ENCODE measurements around the gene DENND5A. TPM values are rescaled to one million over a fixed set of nuclear protein-coding genes. Genes with fewer than 3 reads are reported as not detected.
A peak's percentile ranks its signal among the peaks of the same experiment; 100 is the strongest.

DENND5A gene
- total and polyA plus RNA-seq, 10 of the 15 experiments (the other 5 are each of a cell fraction or from before 2014, with no cell fraction given), result 15.6 to 157 (median 85.1) TPM

DNA sequence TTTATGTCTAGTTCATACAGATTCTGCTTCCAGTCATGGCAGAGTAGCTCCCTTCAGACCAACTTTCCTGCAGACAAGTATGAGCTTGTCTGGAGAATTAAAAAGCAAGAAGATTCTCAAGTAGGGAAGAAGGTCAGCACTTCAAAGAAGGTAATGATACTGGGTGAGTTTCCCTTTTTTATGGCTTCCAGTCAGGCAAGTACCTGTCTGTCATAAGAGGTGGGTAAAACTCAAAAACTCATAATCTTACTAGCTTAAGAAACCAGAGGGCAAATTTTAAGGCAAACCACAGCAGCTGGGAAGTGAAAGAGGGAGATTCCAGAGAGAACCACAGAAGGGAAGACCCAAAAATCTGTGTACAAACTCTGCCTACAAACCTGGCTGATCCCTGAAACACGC is 54.2 kb downstream of the DENND5A start (continued):
- TF ChIP-seq BMI1 (IDR thresholded peaks at IDR 0.05; ENCODE audit: borderline replicate concordance), result peak; percentile 57; the same call in 1 of the 2 replicates
- no peak for TF ChIP-seq ZNF384 (IDR thresholded peaks at IDR 0.05; ENCODE audit: borderline replicate concordance, low read depth, low read length)
- TF ChIP-seq NR2F1 (conservative IDR thresholded peaks at IDR 0.05), result peak; percentile 88
- TF ChIP-seq MEF2B (IDR thresholded peaks at IDR 0.05; ENCODE audit: partially characterized antibody, poor library complexity, severe bottlenecking), result no peak
- no peak for TF ChIP-seq SREBF1 (IDR thresholded peaks at IDR 0.05; ENCODE audit: low read length)
- TF ChIP-seq HCFC1 (IDR thresholded peaks at IDR 0.05; ENCODE audit: low read length), result no peak
- peak; percentile 97 for TF ChIP-seq CBFB (IDR thresholded peaks at IDR 0.05; ENCODE audit: low read depth)
- TF ChIP-seq, protein P1, sequence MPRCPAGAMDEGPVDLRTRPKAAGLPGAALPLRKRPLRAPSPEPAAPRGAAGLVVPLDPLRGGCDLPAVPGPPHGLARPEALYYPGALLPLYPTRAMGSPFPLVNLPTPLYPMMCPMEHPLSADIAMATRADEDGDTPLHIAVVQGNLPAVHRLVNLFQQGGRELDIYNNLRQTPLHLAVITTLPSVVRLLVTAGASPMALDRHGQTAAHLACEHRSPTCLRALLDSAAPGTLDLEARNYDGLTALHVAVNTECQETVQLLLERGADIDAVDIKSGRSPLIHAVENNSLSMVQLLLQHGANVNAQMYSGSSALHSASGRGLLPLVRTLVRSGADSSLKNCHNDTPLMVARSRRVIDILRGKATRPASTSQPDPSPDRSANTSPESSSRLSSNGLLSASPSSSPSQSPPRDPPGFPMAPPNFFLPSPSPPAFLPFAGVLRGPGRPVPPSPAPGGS (IDR thresholded peaks at IDR 0.05; ENCODE audit: borderline replicate concordance, insufficient read depth, low read depth, low read length, poor library complexity, severe bottlenecking), result peak; percentile 84
- TF ChIP-seq, protein P2, sequence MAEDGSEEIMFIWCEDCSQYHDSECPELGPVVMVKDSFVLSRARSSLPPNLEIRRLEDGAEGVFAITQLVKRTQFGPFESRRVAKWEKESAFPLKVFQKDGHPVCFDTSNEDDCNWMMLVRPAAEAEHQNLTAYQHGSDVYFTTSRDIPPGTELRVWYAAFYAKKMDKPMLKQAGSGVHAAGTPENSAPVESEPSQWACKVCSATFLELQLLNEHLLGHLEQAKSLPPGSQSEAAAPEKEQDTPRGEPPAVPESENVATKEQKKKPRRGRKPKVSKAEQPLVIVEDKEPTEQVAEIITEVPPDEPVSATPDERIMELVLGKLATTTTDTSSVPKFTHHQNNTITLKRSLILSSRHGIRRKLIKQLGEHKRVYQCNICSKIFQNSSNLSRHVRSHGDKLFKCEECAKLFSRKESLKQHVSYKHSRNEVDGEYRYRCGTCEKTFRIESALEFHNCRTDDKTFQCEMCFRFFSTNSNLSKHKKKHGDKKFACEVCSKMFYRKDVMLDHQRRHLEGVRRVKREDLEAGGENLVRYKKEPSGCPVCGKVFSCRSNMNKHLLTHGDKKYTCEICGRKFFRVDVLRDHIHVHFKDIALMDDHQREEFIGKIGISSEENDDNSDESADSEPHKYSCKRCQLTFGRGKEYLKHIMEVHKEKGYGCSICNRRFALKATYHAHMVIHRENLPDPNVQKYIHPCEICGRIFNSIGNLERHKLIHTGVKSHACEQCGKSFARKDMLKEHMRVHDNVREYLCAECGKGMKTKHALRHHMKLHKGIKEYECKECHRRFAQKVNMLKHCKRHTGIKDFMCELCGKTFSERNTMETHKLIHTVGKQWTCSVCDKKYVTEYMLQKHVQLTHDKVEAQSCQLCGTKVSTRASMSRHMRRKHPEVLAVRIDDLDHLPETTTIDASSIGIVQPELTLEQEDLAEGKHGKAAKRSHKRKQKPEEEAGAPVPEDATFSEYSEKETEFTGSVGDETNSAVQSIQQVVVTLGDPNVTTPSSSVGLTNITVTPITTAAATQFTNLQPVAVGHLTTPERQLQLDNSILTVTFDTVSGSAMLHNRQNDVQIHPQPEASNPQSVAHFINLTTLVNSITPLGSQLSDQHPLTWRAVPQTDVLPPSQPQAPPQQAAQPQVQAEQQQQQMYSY (CRISPR knock-in tag; IDR thresholded peaks at IDR 0.05), result no peak
- TF ChIP-seq, protein P3, sequence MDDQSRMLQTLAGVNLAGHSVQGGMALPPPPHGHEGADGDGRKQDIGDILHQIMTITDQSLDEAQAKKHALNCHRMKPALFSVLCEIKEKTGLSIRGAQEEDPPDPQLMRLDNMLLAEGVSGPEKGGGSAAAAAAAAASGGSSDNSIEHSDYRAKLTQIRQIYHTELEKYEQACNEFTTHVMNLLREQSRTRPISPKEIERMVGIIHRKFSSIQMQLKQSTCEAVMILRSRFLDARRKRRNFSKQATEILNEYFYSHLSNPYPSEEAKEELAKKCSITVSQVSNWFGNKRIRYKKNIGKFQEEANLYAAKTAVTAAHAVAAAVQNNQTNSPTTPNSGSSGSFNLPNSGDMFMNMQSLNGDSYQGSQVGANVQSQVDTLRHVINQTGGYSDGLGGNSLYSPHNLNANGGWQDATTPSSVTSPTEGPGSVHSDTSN (IDR thresholded peaks at IDR 0.05; ENCODE audit: insufficient replicate concordance, low read depth, low read length), result peak; percentile 43
- no peak for TF ChIP-seq LARP7 (IDR thresholded peaks at IDR 0.05)
- TF ChIP-seq FOXM1 (IDR thresholded peaks at IDR 0.05; ENCODE audit: low read depth, low read length), result peak; percentile 93
- TF ChIP-seq, protein P4, sequence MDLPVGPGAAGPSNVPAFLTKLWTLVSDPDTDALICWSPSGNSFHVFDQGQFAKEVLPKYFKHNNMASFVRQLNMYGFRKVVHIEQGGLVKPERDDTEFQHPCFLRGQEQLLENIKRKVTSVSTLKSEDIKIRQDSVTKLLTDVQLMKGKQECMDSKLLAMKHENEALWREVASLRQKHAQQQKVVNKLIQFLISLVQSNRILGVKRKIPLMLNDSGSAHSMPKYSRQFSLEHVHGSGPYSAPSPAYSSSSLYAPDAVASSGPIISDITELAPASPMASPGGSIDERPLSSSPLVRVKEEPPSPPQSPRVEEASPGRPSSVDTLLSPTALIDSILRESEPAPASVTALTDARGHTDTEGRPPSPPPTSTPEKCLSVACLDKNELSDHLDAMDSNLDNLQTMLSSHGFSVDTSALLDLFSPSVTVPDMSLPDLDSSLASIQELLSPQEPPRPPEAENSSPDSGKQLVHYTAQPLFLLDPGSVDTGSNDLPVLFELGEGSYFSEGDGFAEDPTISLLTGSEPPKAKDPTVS (IDR thresholded peaks at IDR 0.05; ENCODE audit: low read depth, low read length), result no peak
- TF ChIP-seq ZSCAN29 (IDR thresholded peaks at IDR 0.05), result no peak
- TF ChIP-seq, protein P5, sequence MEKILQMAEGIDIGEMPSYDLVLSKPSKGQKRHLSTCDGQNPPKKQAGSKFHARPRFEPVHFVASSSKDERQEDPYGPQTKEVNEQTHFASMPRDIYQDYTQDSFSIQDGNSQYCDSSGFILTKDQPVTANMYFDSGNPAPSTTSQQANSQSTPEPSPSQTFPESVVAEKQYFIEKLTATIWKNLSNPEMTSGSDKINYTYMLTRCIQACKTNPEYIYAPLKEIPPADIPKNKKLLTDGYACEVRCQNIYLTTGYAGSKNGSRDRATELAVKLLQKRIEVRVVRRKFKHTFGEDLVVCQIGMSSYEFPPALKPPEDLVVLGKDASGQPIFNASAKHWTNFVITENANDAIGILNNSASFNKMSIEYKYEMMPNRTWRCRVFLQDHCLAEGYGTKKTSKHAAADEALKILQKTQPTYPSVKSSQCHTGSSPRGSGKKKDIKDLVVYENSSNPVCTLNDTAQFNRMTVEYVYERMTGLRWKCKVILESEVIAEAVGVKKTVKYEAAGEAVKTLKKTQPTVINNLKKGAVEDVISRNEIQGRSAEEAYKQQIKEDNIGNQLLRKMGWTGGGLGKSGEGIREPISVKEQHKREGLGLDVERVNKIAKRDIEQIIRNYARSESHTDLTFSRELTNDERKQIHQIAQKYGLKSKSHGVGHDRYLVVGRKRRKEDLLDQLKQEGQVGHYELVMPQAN (conservative IDR thresholded peaks at IDR 0.05), result no peak
- TF ChIP-seq NR2C1 (IDR thresholded peaks at IDR 0.05), result no peak
- no peak for TF ChIP-seq FOS (IDR thresholded peaks at IDR 0.05; ENCODE audit: borderline replicate concordance, extremely low read depth, insufficient read length)
- no peak for TF ChIP-seq RBBP5 (conservative IDR thresholded peaks at IDR 0.05)
- TF ChIP-seq EP300 (IDR thresholded peaks at IDR 0.05; ENCODE audit: borderline replicate concordance in 1 of 2, control insufficient read depth in 1 of 2, low read depth in 2 of 2, low read length in 2 of 2), result peak; percentile 76 to 78; a peak in 2 of 4 replicates
- no peak for TF ChIP-seq HDGF (IDR thresholded peaks at IDR 0.05)
- no peak for TF ChIP-seq YBX1 (IDR thresholded peaks at IDR 0.05)
- TF ChIP-seq NFXL1 (IDR thresholded peaks at IDR 0.05; ENCODE audit: borderline replicate concordance), result no peak
